ENCODE data around the gene KRTAP9-1. TPM values are rescaled to one million over a fixed set of nuclear protein-coding genes. Genes with fewer than 3 reads are reported as not detected.

KRTAP9-1 gene
- polyA plus RNA-seq, 10 donors = not detected

Other genes starting within 250 kb of the KRTAP9-1 start
- gene KRT39, start 222.9 kb upstream of the KRTAP9-1 start, polyA plus RNA-seq (ENCODE audit: insufficient read length in 10 of 10) = 1 to 10 TPM; 2.9 to 9.6 (median 5.2) TPM
- 10 to 100 TPM in 6 of 10 donors, 1 to 10 TPM in 4; 3.5 to 18.2 (median 10.4) TPM for gene KRT40, start 205.6 kb upstream of the KRTAP9-1 start, polyA plus RNA-seq (ENCODE audit: insufficient read length in 10 of 10)
- gene KRTAP3-3, start 195.7 kb upstream of the KRTAP9-1 start, polyA plus RNA-seq (ENCODE audit: insufficient read length in 10 of 10) = not detected
- gene KRTAP3-2, start 190.0 kb upstream of the KRTAP9-1 start, polyA plus RNA-seq (ENCODE audit: insufficient read length in 10 of 10) = under 1 TPM in 9 of 10 donors, not detected in 1; 0.29 to 0.91 (median 0.58) TPM
- gene KRTAP3-1, start 180.8 kb upstream of the KRTAP9-1 start, polyA plus RNA-seq (ENCODE audit: insufficient read length in 10 of 10) = not detected
- not detected for gene KRTAP1-5, start 162.7 kb upstream of the KRTAP9-1 start, polyA plus RNA-seq (ENCODE audit: insufficient read length in 10 of 10)
- gene KRTAP1-4, start 159.7 kb upstream of the KRTAP9-1 start, polyA plus RNA-seq (ENCODE audit: insufficient read length in 10 of 10) = not detected
- gene KRTAP1-3, start 155.0 kb upstream of the KRTAP9-1 start, polyA plus RNA-seq (ENCODE audit: insufficient read length in 10 of 10) = under 1 TPM in 1 of 10 donors, not detected in 9; 0.25 TPM
- not detected for gene KRTAP1-1, start 148.4 kb upstream of the KRTAP9-1 start, polyA plus RNA-seq (ENCODE audit: insufficient read length in 10 of 10)
- gene KRTAP2-1, start 142.6 kb upstream of the KRTAP9-1 start, polyA plus RNA-seq (ENCODE audit: insufficient read length in 10 of 10) = not detected
- not detected for gene KRTAP2-2, start 134.7 kb upstream of the KRTAP9-1 start, polyA plus RNA-seq (ENCODE audit: insufficient read length in 10 of 10)
- gene KRTAP2-3, start 129.8 kb upstream of the KRTAP9-1 start, polyA plus RNA-seq (ENCODE audit: insufficient read length in 10 of 10) = not detected
- not detected for gene KRTAP2-4, start 124.0 kb upstream of the KRTAP9-1 start, polyA plus RNA-seq (ENCODE audit: insufficient read length in 10 of 10)
- gene KRTAP4-7, start 105.7 kb upstream of the KRTAP9-1 start, polyA plus RNA-seq (ENCODE audit: insufficient read length in 10 of 10) = not detected
- gene KRTAP4-8, start 91.7 kb upstream of the KRTAP9-1 start, polyA plus RNA-seq (ENCODE audit: insufficient read length in 10 of 10) = not detected
- not detected for gene KRTAP4-16, start 87.7 kb upstream of the KRTAP9-1 start, polyA plus RNA-seq (ENCODE audit: insufficient read length in 10 of 10)
- gene KRTAP4-9, start 84.5 kb upstream of the KRTAP9-1 start, polyA plus RNA-seq (ENCODE audit: insufficient read length in 10 of 10) = not detected
- not detected for gene KRTAP4-11, start 71.5 kb upstream of the KRTAP9-1 start, polyA plus RNA-seq (ENCODE audit: insufficient read length in 10 of 10)
- not detected for gene KRTAP4-12, start 65.7 kb upstream of the KRTAP9-1 start, polyA plus RNA-seq (ENCODE audit: insufficient read length in 10 of 10)
- gene KRTAP4-6, start 49.3 kb upstream of the KRTAP9-1 start, polyA plus RNA-seq (ENCODE audit: insufficient read length in 10 of 10) = not detected
- not detected for gene KRTAP4-5, start 40.1 kb upstream of the KRTAP9-1 start, polyA plus RNA-seq (ENCODE audit: insufficient read length in 10 of 10)
- not detected for gene KRTAP4-4, start 29.1 kb upstream of the KRTAP9-1 start, polyA plus RNA-seq (ENCODE audit: insufficient read length in 10 of 10)
- not detected for gene KRTAP4-3, start 21.7 kb upstream of the KRTAP9-1 start, polyA plus RNA-seq (ENCODE audit: insufficient read length in 10 of 10)
- gene KRTAP4-2, start 11.7 kb upstream of the KRTAP9-1 start, polyA plus RNA-seq (ENCODE audit: insufficient read length in 10 of 10) = not detected
- not detected for gene KRTAP4-1, start 5.0 kb upstream of the KRTAP9-1 start, polyA plus RNA-seq (ENCODE audit: insufficient read length in 10 of 10)
- gene KRTAP9-2, start 36.8 kb downstream of the KRTAP9-1 start, polyA plus RNA-seq (ENCODE audit: insufficient read length in 10 of 10) = not detected
- gene KRTAP9-3, start 42.6 kb downstream of the KRTAP9-1 start, polyA plus RNA-seq (ENCODE audit: insufficient read length in 10 of 10) = not detected
- gene KRTAP9-8, start 48.1 kb downstream of the KRTAP9-1 start, polyA plus RNA-seq (ENCODE audit: insufficient read length in 10 of 10) = not detected
- gene KRTAP9-4, start 59.8 kb downstream of the KRTAP9-1 start, polyA plus RNA-seq (ENCODE audit: insufficient read length in 10 of 10) = not detected
- gene KRTAP9-9, start 65.5 kb downstream of the KRTAP9-1 start, polyA plus RNA-seq (ENCODE audit: insufficient read length in 10 of 10) = not detected
- under 1 TPM in 5 of 10 donors, not detected in 5; 0.15 to 0.30 (median 0.27) TPM for gene KRTAP9-6, start 75.5 kb downstream of the KRTAP9-1 start, polyA plus RNA-seq (ENCODE audit: insufficient read length in 10 of 10)
- gene KRTAP9-7, start 85.8 kb downstream of the KRTAP9-1 start, polyA plus RNA-seq (ENCODE audit: insufficient read length in 10 of 10) = not detected
- not detected for gene KRTAP29-1, start 113.0 kb downstream of the KRTAP9-1 start, polyA plus RNA-seq (ENCODE audit: insufficient read length in 10 of 10)
- not detected for gene KRTAP16-1, start 119.4 kb downstream of the KRTAP9-1 start, polyA plus RNA-seq (ENCODE audit: insufficient read length in 10 of 10)
- gene KRTAP17-1, start 125.8 kb downstream of the KRTAP9-1 start, polyA plus RNA-seq (ENCODE audit: insufficient read length in 10 of 10) = not detected
- gene KRT33A, start 160.9 kb downstream of the KRTAP9-1 start, polyA plus RNA-seq (ENCODE audit: insufficient read length in 10 of 10) = not detected
- under 1 TPM in 6 of 10 donors, not detected in 4; 0.09 to 0.26 (median 0.18) TPM for gene KRT33B, start 179.9 kb downstream of the KRTAP9-1 start, polyA plus RNA-seq (ENCODE audit: insufficient read length in 10 of 10)
- under 1 TPM in 1 of 10 donors, not detected in 9; 0.12 TPM for gene KRT34, start 192.4 kb downstream of the KRTAP9-1 start, polyA plus RNA-seq (ENCODE audit: insufficient read length in 10 of 10)
- gene KRT31, start 207.7 kb downstream of the KRTAP9-1 start, polyA plus RNA-seq (ENCODE audit: insufficient read length in 10 of 10) = 1 to 10 TPM; 3.3 to 6.5 (median 4.7) TPM
- gene KRT37, start 234.7 kb downstream of the KRTAP9-1 start, polyA plus RNA-seq (ENCODE audit: insufficient read length in 10 of 10) = not detected